Neural cell (in vitro differentiated cells): ENCODE results near the gene SENP8.

ENCODE experiments used
- EP300 ChIP-seq: fragments of 450-650 bp; conservative IDR thresholded peaks from 2 replicates; pipeline ENCODE4 v1.6.1; 2014; ENCODE audit warnings: antibody characterized with exemption, mild to moderate bottlenecking, moderate library complexity; ENCODE audit not compliant: poor library complexity, severe bottlenecking
- EZH2 ChIP-seq: fragments of 200-600, 300-800 bp; shearing (Covaris generic), sonication (generic); IDR thresholded peaks from 2 replicates; pipeline ENCODE4 v1.6.1; 2014; ENCODE audit warnings: antibody characterized with exemption, low read length, borderline replicate concordance, mild to moderate bottlenecking; ENCODE audit not compliant: insufficient read depth, poor library complexity, severe bottlenecking
- POLR2AphosphoS5 ChIP-seq: IDR thresholded peaks from 2 replicates; pipeline ENCODE4 v1.6.1; 2012
- RAD21 ChIP-seq: fragments of 450-650 bp; conservative IDR thresholded peaks from 2 replicates; pipeline ENCODE4 v1.6.1; 2014; ENCODE audit warnings: antibody characterized with exemption, mild to moderate bottlenecking, moderate library complexity
- TF ChIP-seq, protein P1 (sequence below): fragments of 450-650 bp; IDR thresholded peaks from 2 replicates; pipeline ENCODE4 v1.5.1; 2014; ENCODE audit warnings: antibody characterized with exemption, mild to moderate bottlenecking, moderate library complexity; ENCODE audit not compliant: poor library complexity, severe bottlenecking
- TF ChIP-seq, protein P2 (sequence below): IDR thresholded peaks from 2 replicates; pipeline ENCODE4 v1.6.1; 2012; ENCODE audit warnings: borderline replicate concordance

DNA sequence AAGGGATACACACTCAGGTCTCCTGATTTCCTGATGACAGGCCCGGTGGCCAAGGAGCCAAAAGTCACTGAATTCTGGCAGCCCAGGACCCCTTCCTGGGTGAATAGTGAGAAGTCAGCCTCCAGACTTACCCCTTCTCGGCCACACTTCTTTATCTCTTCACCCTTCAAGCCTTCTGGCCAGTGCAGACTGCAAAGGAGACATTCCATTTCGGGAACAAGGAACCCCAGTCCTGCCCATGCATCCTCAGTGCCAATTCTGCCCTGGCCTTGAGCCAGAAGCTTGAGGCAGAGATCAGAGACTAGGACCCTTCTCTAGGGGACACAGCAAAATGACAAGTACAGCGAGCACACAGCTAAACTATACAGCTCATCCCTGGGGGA is 50.6 kb downstream of the SENP8 start:
- TF ChIP-seq, protein P1, sequence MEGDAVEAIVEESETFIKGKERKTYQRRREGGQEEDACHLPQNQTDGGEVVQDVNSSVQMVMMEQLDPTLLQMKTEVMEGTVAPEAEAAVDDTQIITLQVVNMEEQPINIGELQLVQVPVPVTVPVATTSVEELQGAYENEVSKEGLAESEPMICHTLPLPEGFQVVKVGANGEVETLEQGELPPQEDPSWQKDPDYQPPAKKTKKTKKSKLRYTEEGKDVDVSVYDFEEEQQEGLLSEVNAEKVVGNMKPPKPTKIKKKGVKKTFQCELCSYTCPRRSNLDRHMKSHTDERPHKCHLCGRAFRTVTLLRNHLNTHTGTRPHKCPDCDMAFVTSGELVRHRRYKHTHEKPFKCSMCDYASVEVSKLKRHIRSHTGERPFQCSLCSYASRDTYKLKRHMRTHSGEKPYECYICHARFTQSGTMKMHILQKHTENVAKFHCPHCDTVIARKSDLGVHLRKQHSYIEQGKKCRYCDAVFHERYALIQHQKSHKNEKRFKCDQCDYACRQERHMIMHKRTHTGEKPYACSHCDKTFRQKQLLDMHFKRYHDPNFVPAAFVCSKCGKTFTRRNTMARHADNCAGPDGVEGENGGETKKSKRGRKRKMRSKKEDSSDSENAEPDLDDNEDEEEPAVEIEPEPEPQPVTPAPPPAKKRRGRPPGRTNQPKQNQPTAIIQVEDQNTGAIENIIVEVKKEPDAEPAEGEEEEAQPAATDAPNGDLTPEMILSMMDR: no peak
- TF ChIP-seq EP300 (no peak), EZH2 (no peak), POLR2AphosphoS5 (no peak), RAD21 (no peak)
- TF ChIP-seq, protein P2, sequence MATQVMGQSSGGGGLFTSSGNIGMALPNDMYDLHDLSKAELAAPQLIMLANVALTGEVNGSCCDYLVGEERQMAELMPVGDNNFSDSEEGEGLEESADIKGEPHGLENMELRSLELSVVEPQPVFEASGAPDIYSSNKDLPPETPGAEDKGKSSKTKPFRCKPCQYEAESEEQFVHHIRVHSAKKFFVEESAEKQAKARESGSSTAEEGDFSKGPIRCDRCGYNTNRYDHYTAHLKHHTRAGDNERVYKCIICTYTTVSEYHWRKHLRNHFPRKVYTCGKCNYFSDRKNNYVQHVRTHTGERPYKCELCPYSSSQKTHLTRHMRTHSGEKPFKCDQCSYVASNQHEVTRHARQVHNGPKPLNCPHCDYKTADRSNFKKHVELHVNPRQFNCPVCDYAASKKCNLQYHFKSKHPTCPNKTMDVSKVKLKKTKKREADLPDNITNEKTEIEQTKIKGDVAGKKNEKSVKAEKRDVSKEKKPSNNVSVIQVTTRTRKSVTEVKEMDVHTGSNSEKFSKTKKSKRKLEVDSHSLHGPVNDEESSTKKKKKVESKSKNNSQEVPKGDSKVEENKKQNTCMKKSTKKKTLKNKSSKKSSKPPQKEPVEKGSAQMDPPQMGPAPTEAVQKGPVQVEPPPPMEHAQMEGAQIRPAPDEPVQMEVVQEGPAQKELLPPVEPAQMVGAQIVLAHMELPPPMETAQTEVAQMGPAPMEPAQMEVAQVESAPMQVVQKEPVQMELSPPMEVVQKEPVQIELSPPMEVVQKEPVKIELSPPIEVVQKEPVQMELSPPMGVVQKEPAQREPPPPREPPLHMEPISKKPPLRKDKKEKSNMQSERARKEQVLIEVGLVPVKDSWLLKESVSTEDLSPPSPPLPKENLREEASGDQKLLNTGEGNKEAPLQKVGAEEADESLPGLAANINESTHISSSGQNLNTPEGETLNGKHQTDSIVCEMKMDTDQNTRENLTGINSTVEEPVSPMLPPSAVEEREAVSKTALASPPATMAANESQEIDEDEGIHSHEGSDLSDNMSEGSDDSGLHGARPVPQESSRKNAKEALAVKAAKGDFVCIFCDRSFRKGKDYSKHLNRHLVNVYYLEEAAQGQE: no peak
